GM08714 (cell line): Measurements from ENCODE around the gene COMMD6.

Experiments used
- H3K4me3 ChIP-seq: fragments of 200-500 bp; sonication (Bioruptor generic); 2 replicates; pipeline ENCODE4 v1.5.1; 2014; ENCODE audit warnings: mild to moderate bottlenecking, low read length, inconsistent platforms
- ZNF274 ChIP-seq: IDR thresholded peaks from 2 replicates; pipeline ENCODE4 v1.6.1; 2012; ENCODE audit warnings: mild to moderate bottlenecking, low read depth, low read length

COMMD6 gene

DNA sequence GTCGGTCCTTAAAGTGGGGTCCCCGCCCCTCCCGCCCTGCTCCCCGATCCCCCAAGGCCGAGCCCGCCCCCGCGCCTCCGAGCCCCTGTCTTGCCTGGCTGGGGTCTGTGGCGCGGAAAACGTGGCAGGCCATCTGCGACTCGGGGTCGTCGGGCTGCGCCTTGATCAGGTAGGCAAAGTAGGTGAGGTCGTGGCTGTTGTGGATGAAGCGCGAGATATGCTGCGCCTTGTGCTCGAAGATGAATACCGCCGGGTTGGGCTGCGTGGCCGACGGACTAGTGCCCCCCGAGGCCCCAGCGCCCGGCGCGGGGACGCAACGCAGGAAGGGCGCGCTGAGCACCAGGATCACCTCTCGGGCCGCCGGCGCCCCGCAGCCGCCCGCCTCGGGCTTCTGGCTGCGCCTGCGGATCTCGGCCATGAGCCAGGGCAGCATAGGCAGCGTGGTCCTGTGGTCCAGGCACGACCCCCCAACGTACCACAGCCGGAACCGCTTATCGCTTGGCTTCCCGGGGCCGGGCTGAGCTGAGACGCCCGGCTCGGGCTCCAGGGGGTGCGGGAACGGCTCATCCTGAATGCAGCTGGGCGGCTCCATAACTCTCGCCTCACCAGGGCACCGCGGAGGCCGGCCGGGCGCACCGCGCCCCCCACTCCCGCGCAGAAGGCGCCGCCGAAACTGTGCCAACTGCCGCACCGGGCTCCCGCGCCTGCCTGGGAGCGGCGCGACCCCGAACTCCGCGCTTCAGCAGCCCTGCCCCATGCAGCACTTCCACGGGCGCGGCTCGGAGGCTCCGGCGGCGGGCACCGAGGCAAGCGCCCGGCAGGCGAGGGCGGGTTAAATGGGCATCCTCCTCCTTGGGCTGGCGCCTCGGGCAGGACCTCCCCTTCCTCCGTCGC is 56.2 kb downstream of the COMMD6 start:
- H3K4me3 ChIP-seq, result peak overlapping the region; percentile 64
- TF ChIP-seq ZNF274, result no peak

DNA sequence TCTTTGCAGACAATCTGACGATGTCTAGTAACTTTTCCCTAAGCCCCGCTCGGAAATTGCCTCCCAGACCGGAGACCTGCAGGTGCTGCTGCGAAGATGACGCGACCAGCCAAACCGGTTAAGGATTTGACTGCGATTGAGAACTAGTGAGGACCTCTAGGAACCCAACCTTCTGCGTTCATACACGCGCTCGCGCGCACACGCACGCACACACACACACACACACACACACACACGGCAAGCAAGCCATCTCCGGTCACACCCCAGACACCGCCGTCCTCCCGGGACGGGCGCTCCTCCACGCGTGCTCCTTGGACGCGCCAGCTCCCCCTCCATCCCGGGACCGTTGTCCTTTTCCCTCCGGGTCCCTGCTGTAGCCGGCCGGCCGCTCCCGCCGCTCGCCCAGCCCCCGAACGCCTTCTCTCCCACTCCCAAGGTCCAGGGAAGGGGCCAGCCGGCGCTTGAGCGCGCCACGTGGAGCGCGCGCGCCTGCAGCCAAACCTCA is 56.9 kb downstream of the COMMD6 start:
- TF ChIP-seq ZNF274, result no peak
- H3K4me3 ChIP-seq, result peak overlapping the region; percentile 64

DNA sequence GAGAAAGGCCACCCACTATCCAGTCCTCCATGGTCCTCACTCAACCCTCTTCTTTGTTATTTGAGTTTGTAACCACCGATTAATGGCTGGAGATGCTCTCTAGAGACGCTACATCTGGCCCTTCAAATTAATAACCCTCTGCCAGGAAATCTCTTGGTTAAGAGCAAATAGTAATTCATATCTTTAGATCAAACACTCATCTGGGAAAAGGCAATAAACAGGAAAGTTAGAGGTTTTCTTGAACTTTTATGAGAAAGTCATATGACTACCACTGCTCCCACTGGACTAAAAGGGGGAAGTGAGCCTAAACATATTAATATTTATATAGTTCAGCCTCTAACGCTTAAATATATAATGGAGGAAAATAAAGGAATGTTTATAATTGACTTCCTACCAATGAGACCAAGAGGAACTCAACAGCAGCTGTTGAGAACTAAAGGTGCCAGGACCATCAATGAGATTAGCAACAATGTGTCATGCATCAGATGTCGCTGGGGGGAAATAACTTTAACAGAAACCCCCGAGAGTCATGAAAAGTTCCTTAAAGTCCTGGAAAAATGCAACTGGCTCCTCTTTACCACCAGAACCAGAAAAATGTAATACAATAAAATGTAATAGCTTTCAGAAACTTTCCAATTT is 58.4 kb downstream of the COMMD6 start:
- H3K4me3 ChIP-seq, result peak overlapping the region; percentile 64; the same call in 1 of the 2 replicates
- no peak for TF ChIP-seq ZNF274

DNA sequence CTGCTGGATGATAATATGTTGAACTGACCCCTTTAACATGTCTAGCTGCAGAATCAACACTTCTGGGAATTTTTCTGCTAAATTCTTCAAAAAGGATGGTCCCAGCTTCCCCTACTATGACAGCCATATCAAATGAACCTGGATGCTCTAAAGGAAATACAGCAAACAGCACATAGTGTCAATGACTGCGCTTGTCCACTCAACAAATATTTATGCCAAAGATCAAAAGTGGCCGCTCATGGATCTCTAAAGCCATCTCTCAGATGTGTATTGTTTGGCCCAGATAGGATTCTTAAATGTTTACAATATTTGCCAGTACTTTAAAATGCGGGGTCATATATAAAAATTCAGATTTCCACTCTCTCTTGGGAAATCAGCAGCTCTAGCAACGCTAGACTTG is 59.0 kb downstream of the COMMD6 start:
- no peak overlapping the region for H3K4me3 ChIP-seq
- TF ChIP-seq ZNF274, result no peak
